GM18519 (cell line): ENCODE data around the gene S100A4.
"Not testable (repeated sequence)": the region's sequence is repeated elsewhere in the genome, so short reads cannot be mapped to it uniquely, and the experiment has no call there.

Experiments used
- ATAC-seq: cut with Tn5 transposase; IDR thresholded peaks from one replicate; pipeline ENCODE4 v1.9.1; 2021; ENCODE audit warnings: mild to moderate bottlenecking, moderate library complexity; ENCODE audit not compliant: unreplicated experiment, low FRiP score

Gene S100A4

GRCh38 chr1:153568367-153569099, 22.9 kb upstream of the S100A4 start:
- no peak for ATAC-seq

GRCh38 chr1:153567621-153568366, 22.2 kb upstream of the S100A4 start:
- no peak for ATAC-seq

- no peak for ATAC-seq
Observed at GRCh38 chr1:153566414-153567371, 21.1 kb upstream of the S100A4 start.

- no peak for ATAC-seq
Observed at GRCh38 chr1:153565529-153566374, 20.1 kb upstream of the S100A4 start, which contains the start of gene S100A2. S100A2 (minus strand) TSS chr1:153565844; CDS start chr1:153563877, 1,967 bp downstream.

GRCh38 chr1:153563991-153564390, 18.4 kb upstream of the S100A4 start:
- no peak for ATAC-seq

GRCh38 chr1:153563483-153563901, 17.9 kb upstream of the S100A4 start:
- no peak for ATAC-seq

GRCh38 chr1:153562021-153562420, 16.4 kb upstream of the S100A4 start:
- not testable (repeated sequence) for ATAC-seq

- no peak for ATAC-seq
Observed at GRCh38 chr1:153561466-153561985, 15.9 kb upstream of the S100A4 start.

- no peak for ATAC-seq
Observed at GRCh38 chr1:153560771-153561465, 15.3 kb upstream of the S100A4 start.

- ATAC-seq: no peak
Observed at GRCh38 chr1:153560241-153560640, 14.6 kb upstream of the S100A4 start.

- ATAC-seq: no peak
Observed at GRCh38 chr1:153557877-153558276, 12.3 kb upstream of the S100A4 start.

- ATAC-seq: no peak
Observed at GRCh38 chr1:153556348-153556747, 10.7 kb upstream of the S100A4 start.

GRCh38 chr1:153553830-153554541, 8.4 kb upstream of the S100A4 start:
- no peak for ATAC-seq

GRCh38 chr1:153553096-153553495, 7.5 kb upstream of the S100A4 start:
- ATAC-seq: no peak

GRCh38 chr1:153552335-153552734, 6.7 kb upstream of the S100A4 start:
- ATAC-seq: no peak

GRCh38 chr1:153550827-153551500, 5.4 kb upstream of the S100A4 start:
- no peak for ATAC-seq

GRCh38 chr1:153550398-153550758, 4.8 kb upstream of the S100A4 start:
- no peak for ATAC-seq
